HG02981 (cell line): ENCODE measurements around the gene UNC80.

Experiments
- ATAC-seq: cut with Tn5 transposase; IDR thresholded peaks from one replicate; pipeline ENCODE4 v1.9.1; 2021; ENCODE audit warnings: mild to moderate bottlenecking, moderate library complexity; ENCODE audit not compliant: unreplicated experiment

UNC80 gene

DNA sequence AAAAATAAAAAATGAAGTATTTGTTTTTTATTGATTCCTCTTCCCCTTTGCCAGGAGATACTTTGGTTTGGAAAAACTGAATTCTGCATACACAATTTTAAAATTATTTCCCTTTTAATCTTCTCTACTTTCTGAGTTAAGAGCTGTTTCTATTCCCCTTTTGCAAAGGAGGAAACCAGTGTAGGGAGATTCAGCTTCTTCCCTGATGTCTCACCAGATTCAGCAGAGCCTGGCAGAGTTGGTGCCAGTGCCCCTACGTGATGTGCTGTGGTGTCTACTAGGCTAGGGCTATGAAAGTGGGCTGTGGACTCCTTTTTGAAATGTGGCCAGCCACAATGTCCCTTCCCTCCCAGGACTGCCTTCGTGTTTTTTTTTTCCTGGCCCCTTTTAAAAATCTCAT is 233.2 kb downstream of the UNC80 start:
- ATAC-seq, result no peak

DNA sequence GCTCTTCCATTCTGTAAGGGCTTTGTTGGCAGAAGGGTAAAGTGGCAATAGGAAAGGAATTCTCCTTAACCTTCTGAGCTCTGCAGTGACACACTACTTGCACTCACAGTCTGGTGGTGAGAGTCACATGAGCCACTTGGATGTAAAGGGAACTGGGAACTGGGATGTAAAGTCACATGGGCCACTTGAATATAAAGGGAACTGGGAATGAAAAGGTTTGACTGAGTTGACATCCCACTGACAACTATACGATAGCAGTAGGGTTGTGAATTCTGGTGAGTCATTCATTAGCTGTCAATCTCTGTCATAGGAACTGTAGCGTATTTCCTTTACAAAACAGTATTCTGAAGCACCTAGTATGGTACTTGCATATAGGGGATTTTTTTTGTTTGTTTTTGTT is 236.3 kb downstream of the UNC80 start:
- ATAC-seq, result no peak

DNA sequence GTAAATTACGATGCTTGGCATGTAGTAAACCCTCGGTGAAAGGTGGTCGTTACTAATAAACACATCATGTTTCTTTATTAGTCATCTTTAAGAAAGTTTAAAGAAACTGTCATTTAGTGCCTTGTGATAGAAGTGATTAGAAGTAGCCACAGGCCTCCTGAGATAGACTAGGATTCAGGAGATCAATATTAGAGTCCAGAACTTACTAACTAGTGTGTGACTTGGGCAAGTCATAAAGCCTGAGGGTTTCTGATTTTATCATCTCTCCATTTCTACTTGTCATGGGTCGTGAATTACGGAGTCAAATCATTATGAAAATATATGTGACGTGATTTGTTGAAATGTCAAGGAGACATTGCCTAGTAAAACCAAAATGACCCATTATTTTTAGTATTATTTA is 237.5 kb downstream of the UNC80 start:
- ATAC-seq, result peak; percentile 49

DNA sequence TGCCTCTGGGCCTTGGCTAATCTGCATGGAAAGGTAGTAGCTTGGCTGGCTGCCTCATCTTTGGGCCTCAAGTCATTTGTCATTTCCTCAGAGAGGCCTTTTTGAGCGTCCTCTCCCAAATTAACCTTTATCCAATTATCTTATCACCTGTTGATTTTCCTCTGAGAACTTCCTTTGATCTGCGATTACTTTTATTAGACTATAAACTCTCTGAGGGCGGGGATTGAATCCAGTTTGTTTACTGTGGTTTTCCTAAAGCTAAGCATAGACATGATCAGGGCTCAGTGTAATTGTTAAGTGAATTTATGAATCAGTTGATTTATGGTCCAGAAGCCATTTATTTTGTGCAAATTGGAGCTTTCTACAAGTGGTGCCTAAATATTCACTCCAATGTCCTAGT is 238.3 kb downstream of the UNC80 start:
- no peak for ATAC-seq

DNA sequence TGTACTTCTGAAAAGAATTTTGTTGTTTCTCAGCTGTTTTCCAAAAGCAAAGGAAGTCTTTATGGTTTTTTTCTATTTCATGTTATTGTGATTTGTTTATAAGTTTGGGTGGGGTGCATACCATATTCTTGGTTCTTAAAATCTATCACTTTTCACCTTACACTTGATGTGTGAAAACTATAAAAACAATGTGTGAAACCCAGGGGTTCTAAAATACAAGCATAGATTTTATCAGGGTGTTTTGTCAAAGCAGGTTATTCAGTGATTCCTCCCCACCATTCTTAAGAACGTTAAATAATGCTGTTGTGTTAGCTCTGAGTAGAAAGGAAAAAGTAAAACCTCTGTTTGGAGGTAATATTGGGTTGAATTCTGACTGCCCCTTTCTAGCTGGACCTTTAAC is 248.5 kb downstream of the UNC80 start:
- ATAC-seq, result no peak

DNA sequence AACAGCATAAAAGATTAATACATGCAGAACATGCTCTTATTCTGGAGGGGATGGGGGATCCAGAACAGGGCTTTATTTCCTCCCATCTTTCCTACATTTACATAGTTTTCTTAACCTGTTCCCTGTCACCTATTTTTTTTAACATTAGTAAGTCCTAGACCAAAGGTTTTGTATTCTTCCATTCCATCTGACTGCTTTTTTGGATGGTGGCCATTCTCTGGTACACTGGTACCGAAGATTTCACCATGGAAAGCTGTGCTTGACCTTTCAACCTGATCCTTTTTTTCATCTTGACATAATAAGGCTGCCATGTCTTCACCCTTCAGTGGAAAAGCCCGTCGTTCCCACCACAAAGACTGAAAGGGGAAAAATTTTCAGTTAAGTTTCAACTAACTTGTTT is 251.2 kb downstream of the UNC80 start:
- no peak for ATAC-seq

DNA sequence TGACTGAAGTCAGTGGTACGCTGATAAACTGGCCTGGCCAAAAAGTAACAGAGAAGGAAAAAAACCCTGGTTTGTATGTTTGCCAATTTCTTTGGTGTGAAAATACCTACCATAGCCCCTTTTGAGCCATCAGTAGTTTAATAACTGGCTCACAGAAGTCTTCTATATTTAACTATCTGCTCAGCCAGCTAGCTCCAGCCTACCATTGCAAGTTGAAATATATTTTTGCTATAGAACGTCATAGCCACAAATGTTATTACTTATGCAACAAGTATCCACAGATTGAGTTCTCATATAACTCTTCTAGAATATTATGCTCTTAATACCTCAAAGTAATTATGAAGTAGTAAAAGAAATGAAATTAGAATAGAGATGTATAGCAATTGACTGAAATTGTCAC is 256.0 kb downstream of the UNC80 start:
- no peak for ATAC-seq

DNA sequence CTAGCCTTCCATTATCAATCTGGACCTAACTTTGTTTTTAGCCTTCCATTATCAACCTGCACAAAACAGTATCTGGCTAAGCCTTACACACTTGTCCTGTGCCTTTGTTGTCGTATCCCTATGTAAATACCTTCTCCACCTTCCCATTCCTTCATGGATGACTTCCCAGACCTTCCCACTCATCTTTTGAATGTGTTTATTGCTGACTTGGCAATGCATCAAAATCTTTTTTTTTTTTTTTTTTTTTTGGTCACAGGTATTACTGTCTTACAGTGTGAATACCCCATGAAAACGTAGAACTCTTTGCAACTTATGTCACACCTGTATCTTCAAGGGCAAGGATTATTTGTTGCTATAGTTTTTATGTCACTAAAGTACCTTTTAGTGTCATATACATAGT is 256.5 kb downstream of the UNC80 start:
- no peak for ATAC-seq

DNA sequence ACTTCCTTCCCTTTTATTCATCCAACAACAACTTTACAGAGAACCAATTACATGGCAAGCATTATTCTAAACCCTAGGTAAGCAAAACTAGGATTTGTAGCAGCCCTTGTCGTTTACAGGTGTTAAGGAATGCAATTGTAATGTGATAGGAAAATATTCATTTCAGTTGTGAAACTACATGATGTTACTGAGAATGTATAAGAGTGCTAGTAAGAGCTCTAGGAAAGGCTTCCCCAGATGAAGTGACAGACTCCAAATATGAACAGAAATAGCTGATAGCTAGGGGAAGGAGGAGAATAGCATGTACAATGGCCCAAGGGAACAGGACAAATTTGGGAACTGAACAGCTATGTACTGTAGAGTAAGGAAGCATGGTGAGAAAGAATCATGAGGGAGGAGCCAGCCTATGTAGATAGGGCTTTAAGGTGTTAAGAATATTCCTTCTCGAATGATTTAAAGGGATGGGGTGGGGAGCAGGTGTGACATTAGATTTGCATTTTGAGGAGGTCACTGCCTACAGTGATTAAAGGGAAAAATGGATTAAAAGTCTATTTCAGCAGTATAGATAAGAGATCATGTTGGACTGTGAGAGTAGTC is 262.6 kb downstream of the UNC80 start:
- no peak for ATAC-seq

DNA sequence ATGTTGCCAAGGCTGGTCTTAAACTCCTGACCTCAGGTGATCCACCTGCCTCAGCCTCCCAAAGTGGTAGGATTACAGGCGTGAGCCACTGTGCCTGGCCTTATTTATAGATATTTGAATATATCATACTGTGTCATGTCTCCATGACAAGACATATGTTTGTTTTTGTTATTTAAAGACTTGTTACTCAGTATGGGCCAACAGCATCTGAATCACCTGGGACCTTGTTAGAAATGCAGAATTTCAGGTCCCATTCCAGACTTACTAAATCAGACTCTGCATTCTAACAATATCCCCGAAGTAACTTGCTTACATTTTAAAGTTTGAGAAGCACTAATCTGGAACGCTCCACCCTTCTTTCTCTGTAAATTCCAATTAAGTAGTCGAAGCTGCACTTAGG is 264.0 kb downstream of the UNC80 start:
- ATAC-seq, result no peak

DNA sequence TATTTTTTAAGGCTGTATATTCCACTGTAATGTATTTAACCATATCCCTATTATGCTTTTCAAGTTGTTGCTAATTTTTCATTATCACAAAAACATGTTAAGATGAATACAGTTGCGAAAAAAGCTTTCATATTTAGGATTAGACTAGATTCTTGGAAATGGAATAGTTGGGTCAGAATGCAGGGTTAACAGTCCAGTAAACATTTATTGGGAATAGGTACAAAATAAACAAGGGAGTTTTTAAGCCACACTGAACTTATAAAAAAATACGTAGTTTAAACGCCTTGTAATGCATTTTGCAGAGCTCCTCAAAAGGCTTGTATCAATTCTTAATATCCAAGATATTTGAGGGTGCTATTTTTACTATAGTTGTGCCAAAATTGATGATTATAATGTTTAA is 266.4 kb downstream of the UNC80 start:
- ATAC-seq, result no peak

DNA sequence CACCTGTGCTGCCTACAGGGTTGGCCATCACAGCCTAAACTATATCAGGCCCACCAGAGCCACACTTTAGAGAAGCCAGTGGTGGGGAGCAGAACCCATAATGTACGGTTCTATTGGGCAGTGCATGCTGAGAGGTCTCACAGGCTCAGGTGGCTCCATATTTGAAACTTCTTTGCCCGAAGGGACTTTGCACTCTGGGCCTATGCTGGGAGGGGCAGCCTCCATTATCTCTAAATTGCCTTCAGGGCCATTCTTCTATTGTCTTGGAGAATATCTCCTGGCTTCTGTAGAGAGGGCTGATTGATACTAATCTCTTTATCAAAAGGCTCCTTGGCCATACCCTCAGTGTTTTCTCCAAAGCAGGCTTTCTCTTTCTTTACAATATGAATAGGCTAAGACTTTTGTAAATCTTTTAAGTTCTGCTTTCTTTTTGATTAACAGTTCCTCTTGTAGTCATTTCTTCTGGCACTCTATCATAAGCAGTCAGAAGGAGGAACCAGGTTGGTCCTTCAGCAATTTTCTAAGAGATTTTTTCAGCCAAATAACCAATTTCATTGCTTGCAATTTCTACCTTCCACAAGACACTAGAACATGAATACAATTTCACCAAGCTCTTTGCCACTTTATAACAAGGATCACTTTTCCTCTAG is 275.3 kb downstream of the UNC80 start:
- no peak for ATAC-seq
